ENCODE results near the gene RTN4IP1.

The RTN4IP1 gene

DNA sequence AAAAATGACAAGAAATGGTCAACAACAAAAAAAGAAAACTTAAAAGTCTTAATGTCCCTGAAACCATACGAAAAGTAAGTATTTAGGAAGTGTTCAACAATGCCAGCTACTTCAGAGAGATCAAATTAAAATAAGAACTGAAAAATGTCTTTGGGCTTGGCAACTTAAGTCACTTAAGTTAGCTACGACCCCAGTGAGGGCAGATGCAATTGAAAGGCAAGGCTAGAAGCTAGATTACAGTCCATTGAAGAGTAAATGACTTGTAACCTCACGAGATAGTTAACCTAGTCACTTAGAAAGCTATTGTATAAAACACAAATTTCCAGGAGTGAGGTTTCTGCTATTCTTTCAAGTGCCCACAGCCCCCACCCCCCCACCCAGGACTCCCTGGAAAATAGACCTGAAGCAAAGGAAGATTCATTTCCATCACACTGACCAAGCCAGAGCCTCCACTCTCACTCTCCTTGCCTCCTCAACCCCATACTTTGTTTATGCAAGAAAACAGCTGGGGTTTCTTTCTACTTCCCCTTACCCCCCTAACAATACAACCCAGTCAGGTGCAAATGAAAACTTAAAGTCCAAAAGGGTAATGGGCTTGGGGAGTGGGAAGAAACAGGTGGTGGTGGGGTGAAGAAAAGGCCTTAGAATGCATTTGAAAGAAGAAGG, 14.6 kb downstream of the RTN4IP1 start:
- Histone ChIP-seq H3K4me1 (no peaks in the 10 kb centered on the region), H3K36me3 (no peaks in the 10 kb centered on the region), H3K27me3 (no peaks in the 10 kb centered on the region), H3K4me3 (ENCODE audit: low read depth, low read length) (no peak overlapping the region), H3K9me3 (no peaks in the 10 kb centered on the region)
- DNase-seq: no peak
- TF ChIP-seq, protein P1, sequence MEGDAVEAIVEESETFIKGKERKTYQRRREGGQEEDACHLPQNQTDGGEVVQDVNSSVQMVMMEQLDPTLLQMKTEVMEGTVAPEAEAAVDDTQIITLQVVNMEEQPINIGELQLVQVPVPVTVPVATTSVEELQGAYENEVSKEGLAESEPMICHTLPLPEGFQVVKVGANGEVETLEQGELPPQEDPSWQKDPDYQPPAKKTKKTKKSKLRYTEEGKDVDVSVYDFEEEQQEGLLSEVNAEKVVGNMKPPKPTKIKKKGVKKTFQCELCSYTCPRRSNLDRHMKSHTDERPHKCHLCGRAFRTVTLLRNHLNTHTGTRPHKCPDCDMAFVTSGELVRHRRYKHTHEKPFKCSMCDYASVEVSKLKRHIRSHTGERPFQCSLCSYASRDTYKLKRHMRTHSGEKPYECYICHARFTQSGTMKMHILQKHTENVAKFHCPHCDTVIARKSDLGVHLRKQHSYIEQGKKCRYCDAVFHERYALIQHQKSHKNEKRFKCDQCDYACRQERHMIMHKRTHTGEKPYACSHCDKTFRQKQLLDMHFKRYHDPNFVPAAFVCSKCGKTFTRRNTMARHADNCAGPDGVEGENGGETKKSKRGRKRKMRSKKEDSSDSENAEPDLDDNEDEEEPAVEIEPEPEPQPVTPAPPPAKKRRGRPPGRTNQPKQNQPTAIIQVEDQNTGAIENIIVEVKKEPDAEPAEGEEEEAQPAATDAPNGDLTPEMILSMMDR (IDR thresholded peaks at IDR 0.05; ENCODE audit: low read depth, low read length): no peak

DNA sequence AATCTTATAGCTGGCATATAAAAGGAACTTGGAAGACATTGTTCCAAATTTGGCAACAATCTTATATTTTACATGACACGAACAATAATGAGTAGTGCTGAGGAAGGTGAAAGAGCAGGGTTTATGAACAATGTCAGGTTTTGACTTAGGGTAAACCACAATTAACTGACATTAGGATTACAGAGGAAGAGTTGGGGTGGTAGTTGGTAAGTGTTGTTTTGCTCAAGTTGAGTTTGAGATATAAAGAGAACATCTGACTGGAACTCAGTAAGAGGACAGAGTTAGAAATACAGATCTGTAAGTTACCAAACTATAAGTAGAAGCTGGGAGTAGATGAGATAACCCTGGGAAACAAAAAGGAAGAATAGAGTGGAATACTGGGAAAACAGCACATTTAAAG, 15.1 kb downstream of the RTN4IP1 start:
- no peak overlapping the region for H3K4me3 ChIP-seq (ENCODE audit: low read depth, low read length)
- DNase-seq: no peak
- no peaks in the 10 kb centered on the region for H3K9me3 ChIP-seq
- H3K36me3 ChIP-seq: no peaks in the 10 kb centered on the region
- TF ChIP-seq, protein P1 (IDR thresholded peaks at IDR 0.05; ENCODE audit: low read depth, low read length): no peak
- H3K27me3 ChIP-seq: no peaks in the 10 kb centered on the region
- H3K4me1 ChIP-seq: no peaks in the 10 kb centered on the region

DNA sequence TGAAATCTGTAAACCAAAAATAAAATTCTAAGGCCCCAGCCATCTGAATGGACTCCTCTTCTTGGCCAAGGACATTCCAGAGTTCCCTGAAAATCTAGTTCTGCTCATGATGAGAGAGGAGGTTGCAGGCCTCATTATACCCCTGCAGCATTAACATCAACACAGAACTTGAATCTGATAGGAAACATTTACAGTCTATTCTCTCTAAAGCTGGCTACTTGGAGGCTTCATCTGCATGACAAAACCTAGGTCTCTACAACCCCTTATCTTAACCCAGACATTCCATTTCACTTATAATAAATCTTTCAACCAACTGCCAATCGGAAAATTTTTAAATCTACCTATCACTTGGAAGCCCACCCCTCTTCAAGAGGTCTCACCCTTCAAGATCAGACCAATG, 15.7 kb downstream of the RTN4IP1 start:
- Histone ChIP-seq H3K4me3 (ENCODE audit: low read depth, low read length) (no peak overlapping the region), H3K27me3 (no peaks in the 10 kb centered on the region), H3K4me1 (no peaks in the 10 kb centered on the region), H3K36me3 (no peaks in the 10 kb centered on the region), H3K9me3 (no peaks in the 10 kb centered on the region)
- TF ChIP-seq, protein P1 (IDR thresholded peaks at IDR 0.05; ENCODE audit: low read depth, low read length): no peak
- DNase-seq: no peak

DNA sequence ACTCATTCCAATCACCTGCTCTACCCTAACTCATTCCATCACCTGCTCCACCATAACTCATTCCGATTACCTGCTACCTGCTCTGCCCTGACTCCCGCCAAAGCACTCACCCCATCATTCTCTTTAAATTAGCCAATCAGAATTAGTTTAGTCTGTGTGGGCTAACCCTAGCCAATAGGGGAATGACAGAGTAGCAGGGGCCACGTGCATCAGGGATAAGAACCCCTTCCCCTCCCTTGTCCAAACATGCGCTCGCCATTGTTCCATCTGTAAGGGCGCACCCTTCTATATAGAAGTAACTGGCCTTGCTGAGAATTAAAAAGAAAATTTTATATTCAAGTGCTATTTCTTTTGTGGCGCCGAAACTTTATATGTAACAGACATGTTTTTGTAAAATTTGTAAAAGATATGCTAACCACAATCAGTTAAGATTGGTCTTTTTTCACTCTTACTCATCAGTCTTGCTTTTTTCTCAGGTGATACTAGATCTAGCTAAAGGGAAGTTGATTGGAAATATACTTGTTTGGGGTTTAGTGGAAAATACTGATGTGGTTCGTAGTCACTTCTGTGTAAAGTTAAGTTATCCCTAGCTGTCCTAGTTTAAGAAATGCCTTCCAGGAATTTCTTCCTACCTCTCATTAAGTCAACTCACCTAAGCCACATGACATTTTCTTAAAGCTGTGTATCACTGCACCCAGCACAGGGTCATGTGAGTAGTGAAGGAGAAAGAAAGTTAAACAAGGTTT, 16.5 kb downstream of the RTN4IP1 start:
- Histone ChIP-seq H3K36me3 (no peaks in the 10 kb centered on the region), H3K27me3 (no peaks in the 10 kb centered on the region), H3K9me3 (no peaks in the 10 kb centered on the region), H3K4me1 (no peaks in the 10 kb centered on the region), H3K4me3 (ENCODE audit: low read depth, low read length) (no peak overlapping the region)
- TF ChIP-seq, protein P1 (IDR thresholded peaks at IDR 0.05; ENCODE audit: low read depth, low read length): no peak
- no peak for DNase-seq

DNA sequence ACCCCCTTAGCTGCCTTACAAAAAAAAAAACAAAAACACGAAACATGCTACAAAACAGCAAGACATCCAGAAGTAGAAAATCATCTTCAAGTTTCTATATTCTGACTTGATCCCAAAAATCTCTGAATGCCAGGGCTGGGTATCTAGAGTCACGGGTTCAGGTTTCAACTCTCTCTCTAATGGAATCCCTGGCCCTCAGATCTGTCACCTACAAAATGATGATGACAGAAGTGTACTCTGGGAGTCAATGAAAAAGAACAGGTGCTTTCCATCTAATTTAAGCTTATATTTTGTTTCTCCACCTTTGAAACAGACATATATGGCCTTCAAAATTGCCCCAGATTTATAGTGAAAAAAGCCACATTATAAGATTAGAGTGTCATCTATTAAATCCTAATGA, 18.3 kb downstream of the RTN4IP1 start:
- Histone ChIP-seq H3K9me3 (no peaks in the 10 kb centered on the region), H3K4me1 (no peaks in the 10 kb centered on the region), H3K4me3 (ENCODE audit: low read depth, low read length) (no peak overlapping the region), H3K27me3 (no peaks in the 10 kb centered on the region), H3K36me3 (no peaks in the 10 kb centered on the region)
- TF ChIP-seq, protein P1 (IDR thresholded peaks at IDR 0.05; ENCODE audit: low read depth, low read length): no peak
- no peak for DNase-seq

DNA sequence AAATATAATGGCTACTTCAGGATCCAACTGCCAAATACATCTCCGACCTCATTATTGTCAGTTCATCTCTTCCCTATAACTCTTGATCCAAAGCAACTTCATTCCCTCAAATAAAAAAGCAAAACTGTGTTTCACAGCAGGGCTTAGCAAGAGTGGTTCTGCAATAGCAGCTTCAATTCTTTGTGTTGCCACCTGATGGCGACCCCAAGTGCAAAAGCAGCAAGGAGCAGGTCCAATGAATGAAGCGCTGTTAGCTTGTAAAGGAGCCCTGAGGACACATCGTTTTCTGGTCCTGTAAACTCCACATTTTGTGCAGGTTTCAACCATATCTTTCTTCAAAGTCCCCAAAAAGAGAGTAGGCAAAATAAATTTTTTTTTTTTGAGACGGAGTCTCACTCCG, 19.6 kb downstream of the RTN4IP1 start:
- no peaks in the 10 kb centered on the region for H3K36me3 ChIP-seq
- H3K4me1 ChIP-seq: no peaks in the 10 kb centered on the region
- TF ChIP-seq, protein P1 (IDR thresholded peaks at IDR 0.05; ENCODE audit: low read depth, low read length): peak; percentile 55
- no peaks in the 10 kb centered on the region for H3K27me3 ChIP-seq
- H3K9me3 ChIP-seq: no peaks in the 10 kb centered on the region
- H3K4me3 ChIP-seq (ENCODE audit: low read depth, low read length): no peak overlapping the region
- peak; percentile 46 for DNase-seq

Measured in BE2C (cell line).